HS-27A (cell line): Measurements from ENCODE around the gene SHANK3.
A peak's percentile ranks its signal among the peaks of the same experiment; 100 is the strongest.
"Not testable (repeated sequence)": the region's sequence is repeated elsewhere in the genome, so short reads cannot be mapped to it uniquely, and the experiment has no call there.

Source experiments
- DNase-seq: peaks from one replicate; pipeline ENCODE4 v3.0.0-alpha.2; 2012; ENCODE audit warnings: low read depth, missing footprints

Gene SHANK3

GRCh38 chr22:50653256-50653655, 19.4 kb upstream of the SHANK3 start:
- DNase-seq: no peak

- DNase-seq: not testable (repeated sequence)
Measured at GRCh38 chr22:50654664-50655063, 18.0 kb upstream of the SHANK3 start.

- DNase-seq: peak; percentile 19
Measured at GRCh38 chr22:50656122-50657070, 16.2 kb upstream of the SHANK3 start.

- no peak for DNase-seq
Measured at GRCh38 chr22:50657925-50658324, 14.7 kb upstream of the SHANK3 start.

- not testable (repeated sequence) for DNase-seq
Measured at GRCh38 chr22:50659711-50660110, 12.9 kb upstream of the SHANK3 start.

- no peak for DNase-seq
Measured at GRCh38 chr22:50660306-50660705, 12.3 kb upstream of the SHANK3 start.

- no peak for DNase-seq
Measured at GRCh38 chr22:50665212-50665611, 7.4 kb upstream of the SHANK3 start.

GRCh38 chr22:50665738-50666137, 6.9 kb upstream of the SHANK3 start:
- no peak for DNase-seq

- no peak for DNase-seq
Measured at GRCh38 chr22:50670513-50670912, 2.1 kb upstream of the SHANK3 start.

GRCh38 chr22:50670914-50671538, 1.6 kb upstream of the SHANK3 start:
- DNase-seq: no peak

- no peak for DNase-seq
Measured at GRCh38 chr22:50671641-50672040, 982 bp upstream of the SHANK3 start.

GRCh38 chr22:50672041-50672440, 582 bp upstream of the SHANK3 start:
- DNase-seq: no peak

GRCh38 chr22:50673231-50674129, 857 bp downstream of the SHANK3 start:
- DNase-seq: no peak

GRCh38 chr22:50674130-50674500, 1.5 kb downstream of the SHANK3 start:
- DNase-seq: no peak

GRCh38 chr22:50674606-50675552, 2.3 kb downstream of the SHANK3 start:
- no peak for DNase-seq

GRCh38 chr22:50675553-50676179, 3.0 kb downstream of the SHANK3 start:
- DNase-seq: no peak

GRCh38 chr22:50676180-50676636, 3.6 kb downstream of the SHANK3 start:
- DNase-seq: no peak

- no peak for DNase-seq
Measured at GRCh38 chr22:50676661-50677492, 4.3 kb downstream of the SHANK3 start.

- no peak for DNase-seq
Measured at GRCh38 chr22:50677493-50678217, 5.0 kb downstream of the SHANK3 start.
